ENCODE results near the gene RAB3C.

DNA sequence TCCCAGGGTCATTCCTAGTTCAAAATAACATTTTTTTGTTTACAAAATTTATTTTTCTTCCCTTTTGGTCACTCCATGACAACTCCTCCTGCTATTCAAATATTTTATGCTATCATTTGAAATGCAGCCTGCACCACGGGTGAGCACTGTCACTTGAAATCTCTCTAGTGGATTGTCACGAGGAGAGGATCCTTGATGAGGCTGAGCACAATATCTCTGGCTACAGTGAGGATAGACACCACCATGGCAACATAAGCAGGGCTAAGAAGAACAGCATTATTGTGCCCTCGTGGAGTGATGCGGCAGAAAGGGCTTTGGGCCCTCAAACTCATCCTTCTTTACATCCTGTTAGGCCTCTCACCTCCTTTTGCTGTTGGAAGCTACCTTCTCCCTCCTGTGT, 321.9 kb downstream of the RAB3C start:
- no peak for TF ChIP-seq CTCF (IDR thresholded peaks at IDR 0.05)
- no peak for TF ChIP-seq EZH2 (IDR thresholded peaks at IDR 0.05)
- TF ChIP-seq EZH2phosphoT487 (IDR thresholded peaks at IDR 0.05): no peak

All from neural progenitor cell (in vitro differentiated cells).